Fibroblast of lung (primary cell): ENCODE results near the gene GFER. TPM values are rescaled to one million over a fixed set of nuclear protein-coding genes. Genes with fewer than 3 reads are reported as not detected.
"Not testable (repeated sequence)": the region's sequence is repeated elsewhere in the genome, so short reads cannot be mapped to it uniquely, and the experiment has no call there.

Source experiments
- DNase-seq, 2 donors: peaks; one replicate each; pipeline versions ENCODE4 v3.0.0 to v3.0.0-alpha.2; 2010; ENCODE audit warnings: low read depth in 2 of 2
- H2AFZ ChIP-seq: 2 replicates; pipeline ENCODE4 v1.5.1; 2012; ENCODE audit warnings: low read length, control low read depth, inconsistent platforms
- H3K27ac ChIP-seq: 2 replicates; pipeline ENCODE4 v1.5.1; 2011; ENCODE audit warnings: low read length, control low read depth; ENCODE audit not compliant: insufficient read depth
- H3K27me3 ChIP-seq: 2 replicates; pipeline ENCODE4 v1.5.1; 2011; ENCODE audit warnings: mild to moderate bottlenecking, low read length; ENCODE audit not compliant: control insufficient read depth, insufficient read depth
- H3K36me3 ChIP-seq: 2 replicates; pipeline ENCODE4 v1.5.1; 2011; ENCODE audit warnings: low read length; ENCODE audit not compliant: control insufficient read depth, insufficient read depth
- H3K4me1 ChIP-seq: 2 replicates; pipeline ENCODE4 v1.5.1; 2011; ENCODE audit warnings: low read length; ENCODE audit not compliant: control insufficient read depth, insufficient read depth; ENCODE audit errors: extremely low read depth
- H3K4me2 ChIP-seq: 2 replicates; pipeline ENCODE4 v1.5.1; 2011; ENCODE audit warnings: low read length, control low read depth; ENCODE audit not compliant: insufficient read depth; ENCODE audit errors: extremely low read depth
- H3K4me3 ChIP-seq, 4 experiments: fragments of 200-600 bp in 1 of 4; sonication (generic) in 1 of 4; replicated peaks in 1 of 4; 2 replicates each; pipeline ENCODE4 v1.5.1; 2011 to 2016; ENCODE audit warnings: low read length in 4 of 4, low read depth in 3 of 4, mild to moderate bottlenecking in 3 of 4, control low read depth in 2 of 4, inconsistent platforms in 1 of 4, mixed read lengths in 1 of 4; ENCODE audit not compliant: insufficient read depth in 1 of 4; ENCODE audit errors: control extremely low read depth in 1 of 4
- H3K79me2 ChIP-seq: 2 replicates; pipeline ENCODE4 v1.5.1; 2012; ENCODE audit warnings: mild to moderate bottlenecking, low read length, inconsistent platforms; ENCODE audit not compliant: control insufficient read depth, insufficient read depth
- H3K9ac ChIP-seq: 2 replicates; pipeline ENCODE4 v1.5.1; 2011; ENCODE audit warnings: mild to moderate bottlenecking, low read length, control low read depth; ENCODE audit not compliant: insufficient read depth
- H3K9me3 ChIP-seq: 2 replicates; pipeline ENCODE4 v1.5.1; 2012; ENCODE audit warnings: low read depth, low read length; ENCODE audit not compliant: control insufficient read depth, insufficient read depth
- H4K20me1 ChIP-seq: 2 replicates; pipeline ENCODE4 v1.5.1; 2011; ENCODE audit warnings: low read length; ENCODE audit not compliant: control insufficient read depth, insufficient read depth; ENCODE audit errors: extremely low read depth
- EZH2 ChIP-seq: IDR thresholded peaks from 2 replicates; pipeline ENCODE4 v1.5.1; 2012; ENCODE audit warnings: low read length, control low read depth, mild to moderate bottlenecking; ENCODE audit errors: missing control alignments
- polyA plus RNA-seq, 2 donors: library from polyadenylated mRNA; depleted of rRNA in 1 of 2; stranded (reverse) in 1 of 2; unstranded in 1 of 2; fragments of >200 nt; gene quantifications; 2 replicates each; pipeline ENCODE4 v1.2.1, GENCODE V29; 2011 to 2012; ENCODE audit warnings: missing spikeins in 1 of 2
- total RNA-seq: library from RNA; depleted of rRNA; stranded (reverse); fragments of >200 nt; gene quantifications from 2 replicates; pipeline ENCODE4 v1.2.1, GENCODE V29; 2014
- TF ChIP-seq, protein P1 (sequence below), 2 donors: IDR thresholded peaks in 1 of 2; conservative IDR thresholded peaks in 1 of 2; 1 replicate in 1 of 2; 2 replicates in 1 of 2; pipeline ENCODE4 v1.5.1; 2011 to 2012; ENCODE audit warnings: low read length in 2 of 2, control low read depth in 1 of 2, inconsistent platforms in 1 of 2, low read depth in 1 of 2, mild to moderate bottlenecking in 1 of 2

The GFER gene
- total and polyA plus RNA-seq, 2 donors (not counting 1 experiment from before 2014, with no cell fraction given), result 7.5 to 13.2 TPM

GRCh38 chr16:1959269-1960039 is 24.5 kb upstream of the GFER start, which contains the start of gene NDUFB10:
TSS of gene NDUFB10 (plus strand) at chr16:1959538. CDS start at chr16:1959625, 87 bp downstream.
- Histone ChIP-seq H3K9me3 (no peaks in the 10 kb centered on the region), H3K4me2 (peak within 1 kb of the TSS; percentile 93), H3K4me1 (peaks cover 6% of the 10 kb centered on the region), H3K4me3 (peak within 1 kb of the TSS; percentile 72 to 84 (median 80)), H4K20me1 (no peaks in the 10 kb centered on the region), H2AFZ (peak within 1 kb of the TSS; percentile 85), H3K9ac (peak within 1 kb of the TSS; percentile 84), H3K79me2 (peaks cover 39% of the 10 kb centered on the region), H3K36me3 (peaks cover 26% of the 10 kb centered on the region), H3K27ac (peak within 1 kb of the TSS; percentile 77), H3K27me3 (no peaks in the 10 kb centered on the region)
- DNase-seq, result peak; percentile 83 to 91
- no peak for TF ChIP-seq EZH2
- TF ChIP-seq, protein P1, sequence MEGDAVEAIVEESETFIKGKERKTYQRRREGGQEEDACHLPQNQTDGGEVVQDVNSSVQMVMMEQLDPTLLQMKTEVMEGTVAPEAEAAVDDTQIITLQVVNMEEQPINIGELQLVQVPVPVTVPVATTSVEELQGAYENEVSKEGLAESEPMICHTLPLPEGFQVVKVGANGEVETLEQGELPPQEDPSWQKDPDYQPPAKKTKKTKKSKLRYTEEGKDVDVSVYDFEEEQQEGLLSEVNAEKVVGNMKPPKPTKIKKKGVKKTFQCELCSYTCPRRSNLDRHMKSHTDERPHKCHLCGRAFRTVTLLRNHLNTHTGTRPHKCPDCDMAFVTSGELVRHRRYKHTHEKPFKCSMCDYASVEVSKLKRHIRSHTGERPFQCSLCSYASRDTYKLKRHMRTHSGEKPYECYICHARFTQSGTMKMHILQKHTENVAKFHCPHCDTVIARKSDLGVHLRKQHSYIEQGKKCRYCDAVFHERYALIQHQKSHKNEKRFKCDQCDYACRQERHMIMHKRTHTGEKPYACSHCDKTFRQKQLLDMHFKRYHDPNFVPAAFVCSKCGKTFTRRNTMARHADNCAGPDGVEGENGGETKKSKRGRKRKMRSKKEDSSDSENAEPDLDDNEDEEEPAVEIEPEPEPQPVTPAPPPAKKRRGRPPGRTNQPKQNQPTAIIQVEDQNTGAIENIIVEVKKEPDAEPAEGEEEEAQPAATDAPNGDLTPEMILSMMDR (conservative IDR thresholded peaks at IDR 0.05 in 1 of 2, IDR thresholded peaks at IDR 0.05 in 1 of 2; ENCODE audit: low read depth in 1 of 2, low read length in 2 of 2), result peak; percentile 39 to 57

GRCh38 chr16:1960665-1961630 is 23.0 kb upstream of the GFER start:
- H4K20me1 ChIP-seq, result no peaks in the 10 kb centered on the region
- no peak overlapping the region for H2AFZ ChIP-seq
- peak; percentile 48 to 49 for DNase-seq
- H3K27ac ChIP-seq, result no peak overlapping the region
- H3K27me3 ChIP-seq, result no peaks in the 10 kb centered on the region
- peaks cover 26% of the 10 kb centered on the region for H3K36me3 ChIP-seq
- H3K9me3 ChIP-seq, result no peaks in the 10 kb centered on the region
- peaks cover 9% of the 10 kb centered on the region for H3K4me1 ChIP-seq
- no peak overlapping the region for H3K9ac ChIP-seq
- H3K4me3 ChIP-seq, result peak overlapping the region; percentile 72 to 84 (median 80)
- TF ChIP-seq, protein P1 (conservative IDR thresholded peaks at IDR 0.05 in 1 of 2, IDR thresholded peaks at IDR 0.05 in 1 of 2; ENCODE audit: low read depth in 1 of 2, low read length in 2 of 2), result no peak
- no peak for TF ChIP-seq EZH2
- H3K4me2 ChIP-seq, result peak overlapping the region; percentile 93
- peaks cover 51% of the 10 kb centered on the region for H3K79me2 ChIP-seq

GRCh38 chr16:1961651-1962067 is 22.3 kb upstream of the GFER start:
- H3K4me3 ChIP-seq, result no peak overlapping the region
- H3K4me1 ChIP-seq, result peaks cover 9% of the 10 kb centered on the region
- no peaks in the 10 kb centered on the region for H3K27me3 ChIP-seq
- no peak overlapping the region for H2AFZ ChIP-seq
- no peaks in the 10 kb centered on the region for H3K9me3 ChIP-seq
- H3K27ac ChIP-seq, result no peak overlapping the region
- no peak for DNase-seq
- H3K79me2 ChIP-seq, result peaks cover 52% of the 10 kb centered on the region
- no peak overlapping the region for H3K4me2 ChIP-seq
- TF ChIP-seq, protein P1 (conservative IDR thresholded peaks at IDR 0.05 in 1 of 2, IDR thresholded peaks at IDR 0.05 in 1 of 2; ENCODE audit: low read depth in 1 of 2, low read length in 2 of 2), result no peak
- TF ChIP-seq EZH2, result no peak
- H4K20me1 ChIP-seq, result no peaks in the 10 kb centered on the region
- H3K9ac ChIP-seq, result no peak overlapping the region
- H3K36me3 ChIP-seq, result peaks cover 26% of the 10 kb centered on the region

- Histone ChIP-seq H3K79me2 (peaks cover 52% of the 10 kb centered on the region), H3K36me3 (peaks cover 26% of the 10 kb centered on the region), H3K4me3 (peak overlapping the region; percentile 79 to 99 (median 86)), H3K4me2 (peak overlapping the region; percentile 85)
- not testable (repeated sequence) for H3K9ac ChIP-seq, DNase-seq, H3K27me3 ChIP-seq, H2AFZ ChIP-seq, H4K20me1 ChIP-seq, H3K27ac ChIP-seq, H3K4me1 ChIP-seq, H3K9me3 ChIP-seq
Observed at GRCh38 chr16:1962161-1963153, 21.5 kb upstream of the GFER start.
